ENCODE measurements around the gene REPIN1. TPM values are rescaled to one million over a fixed set of nuclear protein-coding genes. Genes with fewer than 3 reads are reported as not detected.

REPIN1 gene
- total RNA-seq, 1 experiment from 2014 or later, result 106 TPM

DNA sequence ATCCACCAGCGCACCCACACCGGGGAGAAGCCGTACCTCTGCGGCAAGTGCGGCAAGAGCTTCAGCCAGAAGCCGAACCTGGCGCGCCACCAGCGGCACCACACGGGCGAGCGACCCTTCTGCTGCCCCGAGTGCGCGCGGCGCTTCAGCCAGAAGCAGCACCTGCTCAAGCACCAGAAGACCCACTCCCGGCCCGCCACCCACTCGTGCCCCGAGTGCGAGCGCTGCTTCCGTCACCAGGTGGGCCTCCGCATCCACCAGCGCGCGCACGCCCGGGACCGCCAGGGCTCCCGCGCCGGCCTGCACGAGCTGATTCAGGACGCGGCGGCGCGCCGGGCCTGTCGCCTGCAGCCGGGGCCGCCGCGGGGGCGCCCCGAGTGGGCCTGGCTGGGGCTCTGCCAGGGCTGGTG is 28.2 kb downstream of the REPIN1 start:
- H2AFZ ChIP-seq (ENCODE audit: low read depth, low read length, poor library complexity, severe bottlenecking), result no peak overlapping the region
- BruUV-seq (replicated peaks), result no TSS peak

More for the DNA sequence above, 28.2 kb downstream of the REPIN1 start:
- no peak overlapping the region for H3K4me2 ChIP-seq (ENCODE audit: low read length)
- no peaks in the 10 kb centered on the region for H3K79me2 ChIP-seq (ENCODE audit: insufficient read depth, low read length)
- RAD21 ChIA-PET (ENCODE audit: low non-redundant PET in 1 of 2, low total read pairs in 2 of 2, uncharacterized antibody in 2 of 2, unreplicated experiment in 2 of 2), result no interaction called here
- no peaks in the 10 kb centered on the region for H3K9me3 ChIP-seq (ENCODE audit: control insufficient read depth in 1 of 2, insufficient read depth in 1 of 2, low read depth in 1 of 2, low read length in 2 of 2)
- intact Hi-C loops (cut with micrococcal nuclease), result no loop called here
- TF ChIP-seq, protein P1, sequence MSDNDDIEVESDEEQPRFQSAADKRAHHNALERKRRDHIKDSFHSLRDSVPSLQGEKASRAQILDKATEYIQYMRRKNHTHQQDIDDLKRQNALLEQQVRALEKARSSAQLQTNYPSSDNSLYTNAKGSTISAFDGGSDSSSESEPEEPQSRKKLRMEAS (IDR thresholded peaks at IDR 0.05), result no peak
- TF ChIP-seq CBX3 (IDR thresholded peaks at IDR 0.05; ENCODE audit: low read depth), result no peak
- TF ChIP-seq JUND (IDR thresholded peaks at IDR 0.05), result no peak
- TF ChIP-seq POLR2A (IDR thresholded peaks at IDR 0.05; ENCODE audit: borderline replicate concordance, extremely low read depth, insufficient read depth, insufficient read length), result no peak
- TF ChIP-seq, protein P2, sequence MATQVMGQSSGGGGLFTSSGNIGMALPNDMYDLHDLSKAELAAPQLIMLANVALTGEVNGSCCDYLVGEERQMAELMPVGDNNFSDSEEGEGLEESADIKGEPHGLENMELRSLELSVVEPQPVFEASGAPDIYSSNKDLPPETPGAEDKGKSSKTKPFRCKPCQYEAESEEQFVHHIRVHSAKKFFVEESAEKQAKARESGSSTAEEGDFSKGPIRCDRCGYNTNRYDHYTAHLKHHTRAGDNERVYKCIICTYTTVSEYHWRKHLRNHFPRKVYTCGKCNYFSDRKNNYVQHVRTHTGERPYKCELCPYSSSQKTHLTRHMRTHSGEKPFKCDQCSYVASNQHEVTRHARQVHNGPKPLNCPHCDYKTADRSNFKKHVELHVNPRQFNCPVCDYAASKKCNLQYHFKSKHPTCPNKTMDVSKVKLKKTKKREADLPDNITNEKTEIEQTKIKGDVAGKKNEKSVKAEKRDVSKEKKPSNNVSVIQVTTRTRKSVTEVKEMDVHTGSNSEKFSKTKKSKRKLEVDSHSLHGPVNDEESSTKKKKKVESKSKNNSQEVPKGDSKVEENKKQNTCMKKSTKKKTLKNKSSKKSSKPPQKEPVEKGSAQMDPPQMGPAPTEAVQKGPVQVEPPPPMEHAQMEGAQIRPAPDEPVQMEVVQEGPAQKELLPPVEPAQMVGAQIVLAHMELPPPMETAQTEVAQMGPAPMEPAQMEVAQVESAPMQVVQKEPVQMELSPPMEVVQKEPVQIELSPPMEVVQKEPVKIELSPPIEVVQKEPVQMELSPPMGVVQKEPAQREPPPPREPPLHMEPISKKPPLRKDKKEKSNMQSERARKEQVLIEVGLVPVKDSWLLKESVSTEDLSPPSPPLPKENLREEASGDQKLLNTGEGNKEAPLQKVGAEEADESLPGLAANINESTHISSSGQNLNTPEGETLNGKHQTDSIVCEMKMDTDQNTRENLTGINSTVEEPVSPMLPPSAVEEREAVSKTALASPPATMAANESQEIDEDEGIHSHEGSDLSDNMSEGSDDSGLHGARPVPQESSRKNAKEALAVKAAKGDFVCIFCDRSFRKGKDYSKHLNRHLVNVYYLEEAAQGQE (IDR thresholded peaks at IDR 0.05; ENCODE audit: low read depth), result no peak
- TF ChIP-seq EZH2 (IDR thresholded peaks at IDR 0.05), result no peak
- no peak for TF ChIP-seq SP1 (IDR thresholded peaks at IDR 0.05; ENCODE audit: low read depth)
- TF ChIP-seq, protein P3, sequence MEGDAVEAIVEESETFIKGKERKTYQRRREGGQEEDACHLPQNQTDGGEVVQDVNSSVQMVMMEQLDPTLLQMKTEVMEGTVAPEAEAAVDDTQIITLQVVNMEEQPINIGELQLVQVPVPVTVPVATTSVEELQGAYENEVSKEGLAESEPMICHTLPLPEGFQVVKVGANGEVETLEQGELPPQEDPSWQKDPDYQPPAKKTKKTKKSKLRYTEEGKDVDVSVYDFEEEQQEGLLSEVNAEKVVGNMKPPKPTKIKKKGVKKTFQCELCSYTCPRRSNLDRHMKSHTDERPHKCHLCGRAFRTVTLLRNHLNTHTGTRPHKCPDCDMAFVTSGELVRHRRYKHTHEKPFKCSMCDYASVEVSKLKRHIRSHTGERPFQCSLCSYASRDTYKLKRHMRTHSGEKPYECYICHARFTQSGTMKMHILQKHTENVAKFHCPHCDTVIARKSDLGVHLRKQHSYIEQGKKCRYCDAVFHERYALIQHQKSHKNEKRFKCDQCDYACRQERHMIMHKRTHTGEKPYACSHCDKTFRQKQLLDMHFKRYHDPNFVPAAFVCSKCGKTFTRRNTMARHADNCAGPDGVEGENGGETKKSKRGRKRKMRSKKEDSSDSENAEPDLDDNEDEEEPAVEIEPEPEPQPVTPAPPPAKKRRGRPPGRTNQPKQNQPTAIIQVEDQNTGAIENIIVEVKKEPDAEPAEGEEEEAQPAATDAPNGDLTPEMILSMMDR (IDR thresholded peaks at IDR 0.05 in 2 of 3, conservative IDR thresholded peaks at IDR 0.05 in 1 of 3; ENCODE audit: borderline replicate concordance in 1 of 3, insufficient read depth in 1 of 3, low read depth in 2 of 3, low read length in 2 of 3), result no peak
- no peak for TF ChIP-seq SRF (IDR thresholded peaks at IDR 0.05; ENCODE audit: low read depth)
- TF ChIP-seq ZNF274 (IDR thresholded peaks at IDR 0.05; ENCODE audit: low read depth, low read length), result no peak
- no peak for TF ChIP-seq EGR1 (IDR thresholded peaks at IDR 0.05; ENCODE audit: low read depth)
- TF ChIP-seq FOSL1 (IDR thresholded peaks at IDR 0.05; ENCODE audit: low read depth), result no peak
- TF ChIP-seq, protein P4, sequence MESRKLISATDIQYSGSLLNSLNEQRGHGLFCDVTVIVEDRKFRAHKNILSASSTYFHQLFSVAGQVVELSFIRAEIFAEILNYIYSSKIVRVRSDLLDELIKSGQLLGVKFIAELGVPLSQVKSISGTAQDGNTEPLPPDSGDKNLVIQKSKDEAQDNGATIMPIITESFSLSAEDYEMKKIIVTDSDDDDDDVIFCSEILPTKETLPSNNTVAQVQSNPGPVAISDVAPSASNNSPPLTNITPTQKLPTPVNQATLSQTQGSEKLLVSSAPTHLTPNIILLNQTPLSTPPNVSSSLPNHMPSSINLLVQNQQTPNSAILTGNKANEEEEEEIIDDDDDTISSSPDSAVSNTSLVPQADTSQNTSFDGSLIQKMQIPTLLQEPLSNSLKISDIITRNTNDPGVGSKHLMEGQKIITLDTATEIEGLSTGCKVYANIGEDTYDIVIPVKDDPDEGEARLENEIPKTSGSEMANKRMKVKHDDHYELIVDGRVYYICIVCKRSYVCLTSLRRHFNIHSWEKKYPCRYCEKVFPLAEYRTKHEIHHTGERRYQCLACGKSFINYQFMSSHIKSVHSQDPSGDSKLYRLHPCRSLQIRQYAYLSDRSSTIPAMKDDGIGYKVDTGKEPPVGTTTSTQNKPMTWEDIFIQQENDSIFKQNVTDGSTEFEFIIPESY (IDR thresholded peaks at IDR 0.05; ENCODE audit: extremely low read depth, insufficient replicate concordance, low read length), result no peak
- TF ChIP-seq CEBPB (IDR thresholded peaks at IDR 0.05; ENCODE audit: low read depth), result no peak
- TF ChIP-seq RAD21 (IDR thresholded peaks at IDR 0.05; ENCODE audit: low read depth), result no peak
- no peak for ATAC-seq
- DNase-seq (ENCODE audit: low read depth, low spot score), result no peak
- POLR2A ChIA-PET, result no interaction called here
- no peaks in the 10 kb centered on the region for H3K36me3 ChIP-seq (ENCODE audit: control insufficient read depth in 1 of 2, insufficient read depth in 2 of 2, low read length in 2 of 2)
- no peak overlapping the region for H3K27ac ChIP-seq (ENCODE audit: low read depth, low read length)
- peaks cover 15 to 24% of the 10 kb centered on the region in 2 experiments for H3K4me1 ChIP-seq (ENCODE audit: control insufficient read depth in 1 of 2, insufficient read depth in 2 of 2, low read length in 2 of 2)
- no peaks in the 10 kb centered on the region for H4K20me1 ChIP-seq (ENCODE audit: insufficient read depth)
- H3K4me3 ChIP-seq (replicated peaks in 1 of 2; ENCODE audit: low read depth in 1 of 2, low read length in 2 of 2), result no peak overlapping the region
- H3K27me3 ChIP-seq (ENCODE audit: insufficient read depth, low read length), result no peaks in the 10 kb centered on the region
- H3K9ac ChIP-seq (ENCODE audit: low read length), result no peak overlapping the region
- CTCF ChIA-PET, result no interaction called here
- H3K9me2 ChIP-seq (ENCODE audit: insufficient read depth), result no peaks in the 10 kb centered on the region
